GM13977 (cell line): Measurements from ENCODE around the gene PACC1.
"Not testable (repeated sequence)": the region's sequence is repeated elsewhere in the genome, so short reads cannot be mapped to it uniquely, and the experiment has no call there.

ENCODE experiments used
- DNase-seq: peaks from one replicate; pipeline ENCODE4 v3.0.0; 2012; ENCODE audit warnings: low spot score
- in situ Hi-C: fragments of 300-500 bp; cut with MboI; formaldehyde crosslinking; loops from one replicate; pipeline ENCODE4 v1.12.0; 2022; ENCODE audit warnings: low sequenced_read_pairs, low pct_unique_long_range_greater_than_20kb, mixed read lengths, inconsistent platforms; ENCODE audit not compliant: unreplicated experiment
- TF ChIP-seq, protein P1 (sequence below): IDR thresholded peaks from 2 replicates; pipeline ENCODE4 v1.5.1; 2012; ENCODE audit warnings: mild to moderate bottlenecking, control low read depth; ENCODE audit not compliant: insufficient read depth; ENCODE audit errors: extremely low read depth, missing control alignments

Gene PACC1

GRCh38 chr1:212401042-212401441, 13.6 kb downstream of the PACC1 start:
- DNase-seq = no peak
- TF ChIP-seq, protein P1, sequence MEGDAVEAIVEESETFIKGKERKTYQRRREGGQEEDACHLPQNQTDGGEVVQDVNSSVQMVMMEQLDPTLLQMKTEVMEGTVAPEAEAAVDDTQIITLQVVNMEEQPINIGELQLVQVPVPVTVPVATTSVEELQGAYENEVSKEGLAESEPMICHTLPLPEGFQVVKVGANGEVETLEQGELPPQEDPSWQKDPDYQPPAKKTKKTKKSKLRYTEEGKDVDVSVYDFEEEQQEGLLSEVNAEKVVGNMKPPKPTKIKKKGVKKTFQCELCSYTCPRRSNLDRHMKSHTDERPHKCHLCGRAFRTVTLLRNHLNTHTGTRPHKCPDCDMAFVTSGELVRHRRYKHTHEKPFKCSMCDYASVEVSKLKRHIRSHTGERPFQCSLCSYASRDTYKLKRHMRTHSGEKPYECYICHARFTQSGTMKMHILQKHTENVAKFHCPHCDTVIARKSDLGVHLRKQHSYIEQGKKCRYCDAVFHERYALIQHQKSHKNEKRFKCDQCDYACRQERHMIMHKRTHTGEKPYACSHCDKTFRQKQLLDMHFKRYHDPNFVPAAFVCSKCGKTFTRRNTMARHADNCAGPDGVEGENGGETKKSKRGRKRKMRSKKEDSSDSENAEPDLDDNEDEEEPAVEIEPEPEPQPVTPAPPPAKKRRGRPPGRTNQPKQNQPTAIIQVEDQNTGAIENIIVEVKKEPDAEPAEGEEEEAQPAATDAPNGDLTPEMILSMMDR = no peak
- in situ Hi-C loops = no loop called here

GRCh38 chr1:212397171-212397570, 17.5 kb downstream of the PACC1 start:
- DNase-seq = no peak
- in situ Hi-C loops = no loop called here
- TF ChIP-seq, protein P1 = no peak

DNA sequence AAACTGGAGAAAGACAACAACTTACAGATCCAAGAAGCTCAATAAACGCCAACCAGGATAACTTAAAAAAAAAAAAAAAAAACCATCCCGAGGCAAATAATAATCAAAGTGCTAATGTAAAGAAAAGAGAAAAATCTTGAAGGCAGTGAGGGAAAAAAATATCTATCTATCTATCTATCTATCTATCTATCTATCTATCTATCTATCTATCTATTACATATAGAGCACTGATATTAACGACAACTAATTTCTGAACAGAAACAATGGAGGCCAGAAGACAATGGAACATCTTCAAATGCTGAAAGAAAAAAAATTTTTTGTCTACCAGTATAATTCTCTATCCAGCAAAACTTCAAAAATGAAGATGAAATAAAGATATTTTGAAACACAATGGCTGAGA, 18.0 kb downstream of the PACC1 start:
- TF ChIP-seq, protein P1 = no peak
- in situ Hi-C loops = no loop called here
- no peak for DNase-seq

DNA sequence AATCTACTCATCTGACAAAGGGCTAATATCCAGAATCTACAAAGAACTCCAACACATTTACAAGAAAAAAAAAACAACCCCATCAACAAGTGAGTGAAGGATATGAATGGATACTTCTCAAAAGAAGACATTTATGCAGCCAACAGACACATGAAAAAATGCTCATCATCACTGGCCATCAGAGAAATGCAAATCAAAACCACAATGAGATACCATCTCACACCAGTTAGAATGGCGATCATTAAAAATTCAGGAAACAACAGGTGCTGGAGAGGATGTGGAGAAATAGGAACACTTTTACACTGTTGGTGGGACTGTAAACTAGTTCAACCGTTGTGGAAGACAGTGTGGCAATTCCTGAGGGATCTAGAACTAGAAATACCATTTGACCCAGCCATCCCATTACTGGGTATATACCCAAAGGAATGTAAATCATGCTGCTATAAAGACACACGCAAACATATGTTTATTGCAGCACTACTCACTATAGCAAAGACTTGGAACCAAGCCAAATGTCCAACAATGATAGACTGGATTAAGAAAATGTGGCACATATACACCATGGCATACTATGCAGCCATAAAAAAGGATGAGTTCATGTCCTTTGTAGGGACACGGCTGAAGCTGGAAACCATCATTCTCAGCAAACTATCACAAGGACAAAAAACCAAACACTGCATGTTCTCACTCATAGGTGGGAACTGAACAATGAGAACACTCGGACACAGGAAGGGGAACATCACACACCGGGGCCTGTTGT, 18.8 kb downstream of the PACC1 start:
- DNase-seq, in situ Hi-C loops: not testable (repeated sequence)

DNA sequence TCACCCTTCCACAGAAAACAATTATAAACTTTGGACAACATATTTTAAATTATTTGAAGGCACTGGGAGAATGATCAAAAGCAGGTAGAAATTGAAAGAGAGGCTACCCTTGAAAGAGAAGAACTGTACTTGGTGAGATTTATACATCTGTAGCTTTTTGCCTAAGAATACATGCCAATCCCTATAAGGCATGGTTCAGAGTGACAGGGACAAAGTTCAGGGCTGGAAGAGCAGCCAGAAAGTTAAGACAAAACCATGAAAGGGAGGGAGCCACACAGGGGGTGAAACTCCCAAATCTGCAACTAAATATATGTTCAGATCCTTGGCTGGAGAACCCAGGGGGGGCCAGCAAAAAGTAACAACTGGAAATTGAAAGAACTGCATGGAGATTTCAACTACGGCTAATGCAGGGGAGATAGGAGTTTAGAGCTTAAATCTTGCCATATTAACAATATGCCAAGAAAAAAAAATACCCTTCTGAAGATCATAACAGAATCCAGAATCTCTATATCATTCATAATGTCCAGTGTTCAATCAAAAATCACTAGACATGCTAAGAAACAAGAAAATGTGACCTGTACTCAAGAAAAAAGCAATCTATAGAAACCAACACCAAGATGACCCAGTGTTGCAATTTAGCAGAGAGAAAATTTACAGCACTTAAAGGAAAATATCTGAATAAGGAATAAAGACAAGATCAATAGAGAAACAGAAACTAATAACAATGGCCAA, 25.5 kb downstream of the PACC1 start:
- in situ Hi-C loops = no loop called here
- TF ChIP-seq, protein P1 = no peak

GRCh38 chr1:212386029-212386428, 28.7 kb downstream of the PACC1 start:
- TF ChIP-seq, protein P1 = no peak

More for the DNA sequence above, 25.5 kb downstream of the PACC1 start:
- no peak for DNase-seq

DNA sequence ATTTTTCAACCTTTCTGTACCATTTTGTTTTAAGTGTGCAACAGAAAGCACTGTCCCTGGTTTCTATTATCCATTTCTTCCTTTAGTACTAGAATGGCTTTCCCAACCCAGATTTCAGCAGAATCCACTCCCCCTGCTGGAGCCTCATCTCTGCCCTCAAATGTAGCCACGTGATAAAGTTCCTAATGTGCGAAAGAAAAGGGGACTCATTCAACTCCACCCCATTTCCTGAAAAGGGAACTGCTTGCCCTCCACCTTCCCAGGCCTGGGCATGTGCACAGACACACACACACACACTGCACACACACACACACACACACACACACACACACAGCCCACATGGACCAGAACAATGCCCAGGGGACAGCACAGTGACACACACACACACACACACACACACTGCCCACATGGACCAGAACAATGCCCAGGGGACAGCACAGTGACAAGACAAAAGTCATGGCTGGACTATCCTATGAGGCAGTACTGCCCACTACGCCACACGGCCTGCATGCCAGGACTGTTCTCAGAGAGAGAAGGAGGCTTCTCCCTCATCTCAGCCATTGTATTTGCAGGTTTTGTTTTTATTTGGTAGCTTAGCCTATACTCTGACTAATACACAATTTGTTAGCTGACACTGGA, 33.2 kb downstream of the PACC1 start:
- TF ChIP-seq, protein P1 = no peak
- in situ Hi-C loops = no loop called here
- no peak for DNase-seq

More at GRCh38 chr1:212386029-212386428, 28.7 kb downstream of the PACC1 start:
- no peak for DNase-seq
- in situ Hi-C loops = no loop called here
